HepG2 (cell line): Measurements from ENCODE around the gene KLHL35. TPM values are rescaled to one million over a fixed set of nuclear protein-coding genes. Genes with fewer than 3 reads are reported as not detected.
A peak's percentile ranks its signal among the peaks of the same experiment; 100 is the strongest.

Experiments used
- ATAC-seq: fragments of 200-7000 bp; cut with Tn5 transposase; 3 replicates; pipeline ENCODE4 v1.9.1; 2020; ENCODE audit warnings: mild to moderate bottlenecking, moderate library complexity
- BruUV-seq: library from RNA; stranded (reverse); fragments of 400-500 nt; replicated peaks from 2 replicates; lab custom pipeline; 2021; lab: Mats Ljungman, UMichigan
- CTCF ChIA-PET: fragments of 300-600 bp; formaldehyde crosslinking; extraction: SDS; loops from one replicate; lab custom pipeline; 2021; ENCODE audit warnings: low total read pairs, inconsistent platforms, low intra/inter-chr PET ratio; lab: Yijun Ruan, JAX
- POLR2A ChIA-PET: fragments of 350-600 bp; sonication (Branson Sonifier 250); formaldehyde crosslinking; loops from one replicate; lab custom pipeline; 2020; ENCODE audit warnings: antibody characterized with exemption, inconsistent platforms; lab: Yijun Ruan, JAX
- DNase-seq: peaks from one replicate; pipeline ENCODE4 v3.0.0-alpha.2; 2015; ENCODE audit warnings: low spot score
- FAIRE-seq: peaks from 3 replicates; lab custom pipeline; 2011; peaks lifted over from hg19 to GRCh38; lab: Jason Lieb, UNC
- H2AFZ ChIP-seq: one replicate; pipeline ENCODE4 v1.6.1; 2011; ENCODE audit warnings: low read length, inconsistent platforms
- H3K27ac ChIP-seq: fragments of 300-600 bp; 3 replicates; pipeline ENCODE4 v1.8.0; 2011; ENCODE audit warnings: mixed run types, mild to moderate bottlenecking, mixed read lengths, low read length, inconsistent platforms; ENCODE audit not compliant: insufficient read depth; ENCODE audit errors: extremely low read length
- H3K27me3 ChIP-seq, 2 experiments: fragments of 200-600 bp in 1 of 2; 2 replicates in 1 of 2; 3 replicates in 1 of 2; pipeline versions ENCODE4 v1.6.0 to v1.8.0; 2011; ENCODE audit warnings: low read length in 2 of 2, mild to moderate bottlenecking in 2 of 2, moderate library complexity in 2 of 2, inconsistent platforms in 1 of 2; ENCODE audit not compliant: insufficient read depth in 2 of 2, control insufficient read depth in 1 of 2
- H3K36me3 ChIP-seq, 2 experiments: fragments of 200-600 bp in 1 of 2; replicated peaks in 1 of 2; 2 replicates in 1 of 2; 3 replicates in 1 of 2; pipeline versions ENCODE4 v1.5.1 to v1.8.0; 2011; ENCODE audit warnings: low read length in 2 of 2, inconsistent platforms in 1 of 2; ENCODE audit not compliant: insufficient read depth in 2 of 2, control insufficient read depth in 1 of 2
- H3K4me1 ChIP-seq: 2 replicates; pipeline ENCODE4 v1.5.1; 2012; ENCODE audit warnings: low read length, inconsistent platforms; ENCODE audit not compliant: insufficient read depth
- H3K4me2 ChIP-seq: 2 replicates; pipeline ENCODE4 v1.6.0; 2011; ENCODE audit warnings: low read depth, low read length, inconsistent platforms
- H3K4me3 ChIP-seq, 3 experiments: fragments of 200-600 bp in 1 of 3; sonication (generic), shearing (Covaris generic) in 1 of 3; replicated peaks in 1 of 3; 2 replicates each; pipeline ENCODE4 v1.5.1; 2011 to 2016; ENCODE audit warnings: low read length in 3 of 3, inconsistent platforms in 2 of 3, low read depth in 2 of 3, mild to moderate bottlenecking in 2 of 3, control low read depth in 1 of 3, mixed read lengths in 1 of 3; ENCODE audit not compliant: insufficient read depth in 1 of 3
- H3K79me2 ChIP-seq: one replicate; pipeline ENCODE4 v1.6.1; 2011; ENCODE audit warnings: low read length, inconsistent platforms; ENCODE audit not compliant: insufficient read depth
- H3K9ac ChIP-seq: 2 replicates; pipeline ENCODE4 v1.6.0; 2011; ENCODE audit warnings: mild to moderate bottlenecking, low read depth, low read length, inconsistent platforms; ENCODE audit not compliant: insufficient read depth
- H3K9me3 ChIP-seq: 2 replicates; pipeline ENCODE4 v1.5.1; 2012; ENCODE audit warnings: mild to moderate bottlenecking, low read length
- H4K20me1 ChIP-seq: 2 replicates; pipeline ENCODE4 v1.6.0; 2011; ENCODE audit warnings: inconsistent platforms, mild to moderate bottlenecking, low read length, moderate library complexity; ENCODE audit not compliant: insufficient read depth
- HNF4G ChIP-seq, 2 experiments: sonication (generic) in 1 of 2; formaldehyde crosslinking in 1 of 2; IDR thresholded peaks; 2 replicates each; pipeline versions ENCODE4 v1.4.0 to v1.6.1; 2011 to 2020; ENCODE audit warnings: borderline replicate concordance in 2 of 2, low read depth in 2 of 2, mild to moderate bottlenecking in 2 of 2, low read length in 1 of 2, missing genetic modification reagents in 1 of 2, moderate library complexity in 1 of 2
- KLF16 ChIP-seq, 2 experiments: sonication (generic) in 1 of 2; formaldehyde crosslinking in 1 of 2; IDR thresholded peaks; 2 replicates each; pipeline versions ENCODE4 v1.6.1 to v1.8.0; 2016 to 2023; ENCODE audit warnings: missing genetic modification reagents in 2 of 2, missing compliant biosample characterization in 1 of 2
- MAZ ChIP-seq, 2 experiments: sonication (generic) in 1 of 2; formaldehyde crosslinking in 1 of 2; IDR thresholded peaks; 2 replicates each; pipeline versions ENCODE4 v1.5.0 to v1.6.1; 2012 to 2020; ENCODE audit warnings: low read depth in 2 of 2, mild to moderate bottlenecking in 2 of 2, borderline replicate concordance in 1 of 2, improper control_type of control experiment in 1 of 2, low read length in 1 of 2, missing genetic modification reagents in 1 of 2, moderate library complexity in 1 of 2
- RARG ChIP-seq: sonication (generic); formaldehyde crosslinking; IDR thresholded peaks from 2 replicates; pipeline ENCODE4 v1.4.0; 2020; ENCODE audit warnings: low read depth, mild to moderate bottlenecking, missing genetic modification reagents
- RBFOX2 ChIP-seq: fragments of 200-400 bp; formaldehyde crosslinking; IDR thresholded peaks from 2 replicates; pipeline ENCODE4 v1.6.1; 2017; ENCODE audit warnings: low read depth, mild to moderate bottlenecking, low read length
- RFX1 ChIP-seq: fragments of 450-650 bp; IDR thresholded peaks from 2 replicates; pipeline ENCODE4 v1.6.1; 2017
- SP4 ChIP-seq: sonication (generic); formaldehyde crosslinking; IDR thresholded peaks from 2 replicates; pipeline ENCODE4 v1.8.1; 2023; ENCODE audit warnings: mild to moderate bottlenecking, missing genetic modification reagents
- SPEN ChIP-seq: sonication (generic); formaldehyde crosslinking; IDR thresholded peaks from 2 replicates; pipeline ENCODE4 v1.5.1; 2020; ENCODE audit warnings: low read depth, mild to moderate bottlenecking, missing genetic modification reagents
- TARDBP ChIP-seq: sonication (generic); formaldehyde crosslinking; IDR thresholded peaks from 2 replicates; pipeline ENCODE4 v1.8.0; 2022; ENCODE audit warnings: mild to moderate bottlenecking, missing genetic modification reagents
- THAP11 ChIP-seq: IDR thresholded peaks from 2 replicates; pipeline ENCODE4 v1.6.1; 2016; ENCODE audit warnings: missing biosample characterization, missing genetic modification reagents
- ZBTB42 ChIP-seq: sonication (generic); formaldehyde crosslinking; IDR thresholded peaks from 2 replicates; pipeline ENCODE4 v1.5.0; 2020; ENCODE audit warnings: mild to moderate bottlenecking, missing genetic modification reagents
- ZNF224 ChIP-seq: sonication (generic); formaldehyde crosslinking; IDR thresholded peaks from 2 replicates; pipeline ENCODE4 v1.5.0; 2020; ENCODE audit warnings: mild to moderate bottlenecking, missing genetic modification reagents
- ZNF225 ChIP-seq: sonication (generic); formaldehyde crosslinking; IDR thresholded peaks from 2 replicates; pipeline ENCODE4 v1.4.0; 2020; ENCODE audit warnings: mild to moderate bottlenecking, missing genetic modification reagents
- ZNF530 ChIP-seq: sonication (generic); formaldehyde crosslinking; IDR thresholded peaks from 2 replicates; pipeline ENCODE4 v1.5.0; 2020; ENCODE audit warnings: low read depth, mild to moderate bottlenecking, missing genetic modification reagents
- ZNF562 ChIP-seq: sonication (generic); formaldehyde crosslinking; IDR thresholded peaks from 2 replicates; pipeline ENCODE4 v1.8.0; 2022; ENCODE audit warnings: missing genetic modification reagents, borderline replicate concordance
- ZNF83 ChIP-seq: sonication (generic); formaldehyde crosslinking; IDR thresholded peaks from 2 replicates; pipeline ENCODE4 v1.4.0; 2020; ENCODE audit warnings: missing genetic modification reagents, mild to moderate bottlenecking, borderline replicate concordance
- ZNF891 ChIP-seq: sonication (generic); formaldehyde crosslinking; IDR thresholded peaks from 2 replicates; pipeline ENCODE4 v1.5.0; 2020; ENCODE audit warnings: mild to moderate bottlenecking, missing genetic modification reagents
- WGBS: methylation state at CpG from one replicate; pipeline ENCODE4 v1.1.6; 2017; ENCODE audit warnings: low lambda C conversion rate; 5-methylcytosine and 5-hydroxymethylcytosine counted together
- in situ Hi-C: cut with HindIII; loops from 2 replicates; pipeline ENCODE4 v1.10.0; 2017; ENCODE audit warnings: low pct_unique_long_range_greater_than_20kb; ENCODE audit not compliant: extremely low pct_ligation_motif_present
- intact Hi-C: fragments of 100-400 bp; cut with micrococcal nuclease; formaldehyde crosslinking; loops from one replicate; pipeline ENCODE4 v1.10.0; 2022; ENCODE audit not compliant: unreplicated experiment
- polyA plus RNA-seq, 8 experiments: library from polyadenylated mRNA; depleted of rRNA in 3 of 8; stranded (reverse) in 7 of 8; unstranded in 1 of 8; fragments of >200 nt; fragmentation: Illumina TruSeq in 4 of 8; extraction: Trizol in 4 of 8; gene quantifications; 2 replicates each; pipeline versions ENCODE4 v1.2.1 to v1.2.3, GENCODE V29; 2011 to 2016; ENCODE audit warnings: low read depth in 4 of 8, missing spikeins in 1 of 8, mixed read lengths in 1 of 8; ENCODE audit not compliant: insufficient read depth in 1 of 8
- total RNA-seq, 5 experiments: library from RNA; depleted of rRNA; stranded (reverse); fragments of >200 nt; fragmentation: Illumina TruSeq; extraction: Trizol; gene quantifications; 2 replicates each; pipeline ENCODE4 v1.2.3, GENCODE V29; 2016; ENCODE audit warnings: low read depth in 1 of 5
- TF ChIP-seq, protein P1 (sequence below): sonication (generic); formaldehyde crosslinking; IDR thresholded peaks from 2 replicates; pipeline ENCODE4 v1.4.0; 2020; ENCODE audit warnings: missing genetic modification reagents
- TF ChIP-seq, protein P2 (sequence below): sonication (generic); formaldehyde crosslinking; IDR thresholded peaks from 2 replicates; pipeline ENCODE4 v1.4.0; 2020; ENCODE audit warnings: mild to moderate bottlenecking, missing genetic modification reagents

The KLHL35 gene
- total and polyA plus RNA-seq, 2 of the 13 experiments (the other 11 are each of a cell fraction or from before 2014, with no cell fraction given) = not detected

- ATAC-seq = peak; percentile 16
- no peak; the same call in 1 of the 2 replicates for TF ChIP-seq HNF4G (IDR thresholded peaks at IDR 0.05; ENCODE audit: borderline replicate concordance, low read depth, low read length)
- no peak for TF ChIP-seq HNF4G (CRISPR knock-in tag; IDR thresholded peaks at IDR 0.05; ENCODE audit: borderline replicate concordance, low read depth)
- TF ChIP-seq ZNF891 (CRISPR knock-in tag) = no peak
- TF ChIP-seq SPEN (CRISPR knock-in tag) = no peak
- TF ChIP-seq RARG = no peak
- TF ChIP-seq, protein P1, sequence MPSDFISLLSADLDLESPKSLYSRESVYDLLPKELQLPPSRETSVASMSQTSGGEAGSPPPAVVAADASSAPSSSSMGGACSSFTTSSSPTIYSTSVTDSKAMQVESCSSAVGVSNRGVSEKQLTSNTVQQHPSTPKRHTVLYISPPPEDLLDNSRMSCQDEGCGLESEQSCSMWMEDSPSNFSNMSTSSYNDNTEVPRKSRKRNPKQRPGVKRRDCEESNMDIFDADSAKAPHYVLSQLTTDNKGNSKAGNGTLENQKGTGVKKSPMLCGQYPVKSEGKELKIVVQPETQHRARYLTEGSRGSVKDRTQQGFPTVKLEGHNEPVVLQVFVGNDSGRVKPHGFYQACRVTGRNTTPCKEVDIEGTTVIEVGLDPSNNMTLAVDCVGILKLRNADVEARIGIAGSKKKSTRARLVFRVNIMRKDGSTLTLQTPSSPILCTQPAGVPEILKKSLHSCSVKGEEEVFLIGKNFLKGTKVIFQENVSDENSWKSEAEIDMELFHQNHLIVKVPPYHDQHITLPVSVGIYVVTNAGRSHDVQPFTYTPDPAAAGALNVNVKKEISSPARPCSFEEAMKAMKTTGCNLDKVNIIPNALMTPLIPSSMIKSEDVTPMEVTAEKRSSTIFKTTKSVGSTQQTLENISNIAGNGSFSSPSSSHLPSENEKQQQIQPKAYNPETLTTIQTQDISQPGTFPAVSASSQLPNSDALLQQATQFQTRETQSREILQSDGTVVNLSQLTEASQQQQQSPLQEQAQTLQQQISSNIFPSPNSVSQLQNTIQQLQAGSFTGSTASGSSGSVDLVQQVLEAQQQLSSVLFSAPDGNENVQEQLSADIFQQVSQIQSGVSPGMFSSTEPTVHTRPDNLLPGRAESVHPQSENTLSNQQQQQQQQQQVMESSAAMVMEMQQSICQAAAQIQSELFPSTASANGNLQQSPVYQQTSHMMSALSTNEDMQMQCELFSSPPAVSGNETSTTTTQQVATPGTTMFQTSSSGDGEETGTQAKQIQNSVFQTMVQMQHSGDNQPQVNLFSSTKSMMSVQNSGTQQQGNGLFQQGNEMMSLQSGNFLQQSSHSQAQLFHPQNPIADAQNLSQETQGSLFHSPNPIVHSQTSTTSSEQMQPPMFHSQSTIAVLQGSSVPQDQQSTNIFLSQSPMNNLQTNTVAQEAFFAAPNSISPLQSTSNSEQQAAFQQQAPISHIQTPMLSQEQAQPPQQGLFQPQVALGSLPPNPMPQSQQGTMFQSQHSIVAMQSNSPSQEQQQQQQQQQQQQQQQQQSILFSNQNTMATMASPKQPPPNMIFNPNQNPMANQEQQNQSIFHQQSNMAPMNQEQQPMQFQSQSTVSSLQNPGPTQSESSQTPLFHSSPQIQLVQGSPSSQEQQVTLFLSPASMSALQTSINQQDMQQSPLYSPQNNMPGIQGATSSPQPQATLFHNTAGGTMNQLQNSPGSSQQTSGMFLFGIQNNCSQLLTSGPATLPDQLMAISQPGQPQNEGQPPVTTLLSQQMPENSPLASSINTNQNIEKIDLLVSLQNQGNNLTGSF = no peak
- TF ChIP-seq ZNF224 = 0 out of 2 replicates have a peak, but pooled peaks have one; percentile 4
- no peak for TF ChIP-seq ZBTB42 (CRISPR knock-in tag)
- TF ChIP-seq ZNF562 (CRISPR knock-in tag) = no peak
- TF ChIP-seq, protein P2, sequence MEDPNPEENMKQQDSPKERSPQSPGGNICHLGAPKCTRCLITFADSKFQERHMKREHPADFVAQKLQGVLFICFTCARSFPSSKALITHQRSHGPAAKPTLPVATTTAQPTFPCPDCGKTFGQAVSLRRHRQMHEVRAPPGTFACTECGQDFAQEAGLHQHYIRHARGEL (CRISPR knock-in tag) = no peak
- no peak for TF ChIP-seq MAZ (IDR thresholded peaks at IDR 0.05; ENCODE audit: borderline replicate concordance, low read depth, low read length)
- TF ChIP-seq MAZ (CRISPR knock-in tag; IDR thresholded peaks at IDR 0.05; ENCODE audit: low read depth) = peak; percentile 56; the same call in 1 of the 2 replicates
- TF ChIP-seq ZNF225 = no peak
- TF ChIP-seq ZNF83 (CRISPR knock-in tag) = no peak
- peak; percentile 62 for TF ChIP-seq RBFOX2
- TF ChIP-seq TARDBP (CRISPR knock-in tag) = no peak
- no peak for TF ChIP-seq RFX1
- peak; percentile 11; the same call in 1 of the 2 replicates for TF ChIP-seq THAP11 (CRISPR knock-in tag)
- TF ChIP-seq SP4 (CRISPR knock-in tag) = 0 out of 2 replicates have a peak, but pooled peaks have one; percentile 36
- no peak for TF ChIP-seq ZNF530 (CRISPR knock-in tag)
- TF ChIP-seq KLF16 (CRISPR knock-in tag; IDR thresholded peaks at IDR 0.05) = no peak
Observed at GRCh38 chr11:75400146-75400865, 32.7 kb downstream of the KLHL35 start.

More at GRCh38 chr11:75400146-75400865, 32.7 kb downstream of the KLHL35 start:
- Histone ChIP-seq H3K9me3 (no peaks in the 10 kb centered on the region), H2AFZ (no peak overlapping the region), H3K4me1 (peaks cover 39% of the 10 kb centered on the region), H3K79me2 (peaks cover 52% of the 10 kb centered on the region), H3K27me3 (peaks cover 0 to 6% of the 10 kb centered on the region in 2 experiments; a peak in 1 of 5 replicates), H4K20me1 (peaks cover 58% of the 10 kb centered on the region), H3K9ac (peak overlapping the region; percentile 99), H3K27ac (peak overlapping the region; percentile 93), H3K36me3 (peaks cover 17 to 45% of the 10 kb centered on the region in 2 experiments), H3K4me2 (peak overlapping the region; percentile 89), H3K4me3 (peak overlapping the region; percentile 91 to 96 (median 96))
- DNase-seq (peak; percentile 49), FAIRE-seq (peak; percentile 66)
- intact Hi-C loops (no loop called here), in situ Hi-C loops (no loop called here)
- WGBS = under 1% methylated on average over 11 of the region's 11 CpGs
- ChIA-PET CTCF (no interaction called here), POLR2A (interaction anchor here (0.9 to 1.9 kb wide), 14 partner anchors 8 to 165 kb away, joined by 3 to 10 read pairs (median 5); partner anchors contain the start of gene KLHL35)
- BruUV-seq = no TSS peak
